Smooth muscle cell of the brain vasculature (primary cell): ENCODE data around the gene PDE4B.
"Not testable (repeated sequence)": the region's sequence is repeated elsewhere in the genome, so short reads cannot be mapped to it uniquely, and the experiment has no call there.

Experiments used
- DNase-seq: peaks from one replicate; pipeline ENCODE4 v3.0.0-alpha.2; 2012; ENCODE audit warnings: low read depth, low spot score

PDE4B gene

DNA sequence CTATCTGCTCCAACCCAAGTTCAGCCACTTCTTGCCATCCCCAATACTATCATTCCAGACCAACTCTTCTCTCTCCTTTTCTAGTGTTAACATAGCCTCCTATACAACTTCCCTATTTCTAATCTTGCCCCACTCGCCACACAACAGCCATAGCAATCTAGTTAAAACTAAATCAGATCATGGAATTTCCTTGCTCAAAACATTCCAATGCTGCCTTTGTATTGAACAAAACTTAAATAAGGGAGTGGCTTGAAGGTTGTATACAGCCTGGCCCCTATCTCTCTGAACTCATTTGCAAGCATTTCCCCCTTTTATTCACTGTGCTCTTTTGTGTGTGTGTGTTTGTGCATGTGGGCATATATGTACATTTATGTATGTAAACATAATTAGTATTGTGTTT, 623.2 kb downstream of the PDE4B start:
- DNase-seq: no peak

DNA sequence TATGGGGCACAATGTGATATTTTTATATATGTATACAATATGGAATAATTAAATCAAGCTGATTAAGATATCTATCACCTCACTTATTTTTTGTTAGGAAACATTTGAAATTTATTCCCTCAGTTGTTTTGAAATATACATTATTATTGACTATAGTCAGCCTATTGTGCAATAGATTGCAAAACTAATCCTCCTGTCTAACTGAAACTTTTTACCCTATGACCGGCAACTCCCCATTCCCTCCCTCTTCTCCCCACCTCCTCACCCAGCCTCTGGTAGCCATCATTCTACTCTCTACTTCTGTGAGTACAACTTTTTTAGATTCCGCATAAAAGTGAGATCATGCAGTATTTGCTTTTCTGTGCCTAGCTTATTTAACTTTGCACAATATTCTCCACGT, 623.6 kb downstream of the PDE4B start:
- no peak for DNase-seq

DNA sequence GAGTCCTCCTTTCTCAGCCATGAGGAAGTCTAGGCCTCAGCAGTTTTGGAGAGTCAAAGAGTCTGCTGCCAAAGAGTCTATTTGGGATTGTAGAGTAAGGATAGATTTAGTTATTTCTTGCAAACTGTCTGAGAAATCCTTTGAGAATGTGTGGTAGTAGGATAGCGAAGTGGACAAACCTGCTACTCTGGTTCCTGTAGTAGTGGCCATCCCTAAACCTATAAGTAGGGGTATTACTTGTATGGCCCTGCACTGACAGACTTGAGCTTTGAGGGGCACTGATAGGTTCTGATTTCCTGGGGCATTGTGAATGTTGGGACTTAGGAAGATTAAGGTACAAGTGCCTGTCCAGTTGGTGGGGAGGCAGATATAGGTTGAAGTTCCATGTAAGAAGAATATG, 625.3 kb downstream of the PDE4B start:
- DNase-seq: no peak

DNA sequence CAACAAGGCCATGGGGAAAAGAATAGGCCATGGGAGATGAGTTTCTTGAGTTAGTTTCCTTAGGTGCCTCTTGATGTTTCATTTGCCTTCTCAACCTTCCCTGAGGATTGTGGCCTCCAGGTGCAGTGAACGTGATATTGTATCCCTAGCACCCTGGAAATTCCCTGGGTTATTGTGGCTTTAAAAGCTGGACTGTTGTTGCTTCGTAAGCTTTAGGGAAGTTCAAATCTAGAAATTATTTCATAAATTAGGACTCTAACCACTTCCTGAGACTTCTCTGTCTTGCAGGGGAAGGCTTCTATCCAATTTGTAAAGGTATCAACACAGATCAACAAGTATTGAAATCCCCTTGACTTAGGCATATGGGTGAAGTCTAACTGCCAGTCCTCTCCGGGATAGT, 627.5 kb downstream of the PDE4B start:
- not testable (repeated sequence) for DNase-seq

DNA sequence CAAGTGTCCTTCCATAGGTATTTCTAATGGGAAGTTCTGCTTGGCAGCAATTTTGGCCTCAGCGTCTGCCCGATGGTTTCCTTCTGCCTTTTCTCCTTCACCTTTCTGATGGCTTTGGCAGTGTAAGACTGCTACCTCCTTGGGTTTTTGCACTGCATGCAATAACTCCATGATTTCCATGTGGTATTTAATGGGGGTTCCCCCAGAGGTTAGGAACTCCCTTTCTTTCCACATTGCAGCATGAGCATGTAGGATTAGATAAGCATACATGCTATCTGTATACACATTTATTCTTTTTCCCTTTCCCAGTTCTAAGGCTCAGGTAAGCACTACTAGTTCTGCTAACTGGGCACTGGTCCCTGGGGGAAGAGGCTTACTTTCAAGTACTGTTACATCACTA, 628.2 kb downstream of the PDE4B start:
- DNase-seq: not testable (repeated sequence)

DNA sequence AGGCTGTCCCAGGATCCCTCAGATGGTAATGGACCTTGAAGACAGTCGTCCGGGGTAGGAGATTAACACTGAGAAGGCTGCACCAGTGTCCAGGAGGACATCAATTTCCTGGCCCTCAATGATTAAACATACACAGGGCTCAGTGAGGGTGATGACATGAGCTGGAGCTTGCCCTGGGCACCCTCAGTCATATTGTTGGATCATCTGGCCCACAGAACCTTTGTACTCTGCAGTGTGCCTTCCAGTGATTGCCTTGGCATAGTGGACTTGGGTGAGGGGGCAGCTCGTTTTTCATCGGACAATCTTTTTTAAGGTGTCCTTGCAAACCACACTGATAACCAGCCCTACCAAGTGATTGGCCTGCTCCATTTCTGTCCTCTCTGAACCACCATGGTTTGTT, 630.1 kb downstream of the PDE4B start:
- no peak for DNase-seq
